T-helper 2 cell treated with Interferon-gamma antibody and Interleukin-4, amounts not matched to agents 5 μg/mL and 100 μg/mL, for 36 hours (primary cell): Measurements from ENCODE around the gene SOBP.

ENCODE experiments used
- DNase-seq: peaks from one replicate; pipeline ENCODE4 v3.0.0; 2021; ENCODE audit warnings: low spot score
- H3K27ac Mint-ChIP-seq: one replicate; pipeline ENCODE4 v1.8.0; 2021; ENCODE audit warnings: mild to moderate bottlenecking, mixed read lengths
- H3K27me3 Mint-ChIP-seq: one replicate; pipeline ENCODE4 v1.8.0; 2021; ENCODE audit warnings: low read depth, mixed read lengths
- H3K36me3 Mint-ChIP-seq: one replicate; pipeline ENCODE4 v1.8.0; 2021; ENCODE audit warnings: low read depth, mixed read lengths
- H3K4me1 Mint-ChIP-seq: one replicate; pipeline ENCODE4 v1.8.0; 2021; ENCODE audit warnings: low read depth, mixed read lengths
- H3K4me3 Mint-ChIP-seq: one replicate; pipeline ENCODE4 v1.8.0; 2022; ENCODE audit warnings: mild to moderate bottlenecking, moderate library complexity, mixed read lengths
- H3K9me3 Mint-ChIP-seq: one replicate; pipeline ENCODE4 v1.8.0; 2021; ENCODE audit warnings: mixed read lengths

SOBP gene

GRCh38 chr6:107683183-107683582 is 193.3 kb downstream of the SOBP start:
- H3K36me3 Mint-ChIP-seq = no peaks in the 10 kb centered on the region
- DNase-seq = no peak
- no peaks in the 10 kb centered on the region for H3K9me3 Mint-ChIP-seq
- H3K27ac Mint-ChIP-seq = no peak overlapping the region
- peaks cover 13% of the 10 kb centered on the region for H3K27me3 Mint-ChIP-seq
- H3K4me1 Mint-ChIP-seq = no peaks in the 10 kb centered on the region
- no peak overlapping the region for H3K4me3 Mint-ChIP-seq

- Mint-ChIP-seq H3K36me3 (no peaks in the 10 kb centered on the region), H3K4me3 (no peak overlapping the region), H3K4me1 (no peaks in the 10 kb centered on the region), H3K9me3 (no peaks in the 10 kb centered on the region), H3K27ac (no peak overlapping the region), H3K27me3 (peaks cover 7% of the 10 kb centered on the region)
- no peak for DNase-seq
Measured at GRCh38 chr6:107684996-107685395, 195.1 kb downstream of the SOBP start.

- Mint-ChIP-seq H3K27ac (no peak overlapping the region), H3K4me1 (no peaks in the 10 kb centered on the region), H3K4me3 (no peak overlapping the region), H3K9me3 (no peaks in the 10 kb centered on the region), H3K36me3 (no peaks in the 10 kb centered on the region), H3K27me3 (no peaks in the 10 kb centered on the region)
- no peak for DNase-seq
Measured at GRCh38 chr6:107689190-107689589, 199.3 kb downstream of the SOBP start.

- DNase-seq = no peak
- no peaks in the 10 kb centered on the region for H3K4me1 Mint-ChIP-seq
- H3K9me3 Mint-ChIP-seq = no peaks in the 10 kb centered on the region
- H3K36me3 Mint-ChIP-seq = no peaks in the 10 kb centered on the region
- no peak overlapping the region for H3K4me3 Mint-ChIP-seq
- H3K27ac Mint-ChIP-seq = no peak overlapping the region
- no peaks in the 10 kb centered on the region for H3K27me3 Mint-ChIP-seq
Measured at GRCh38 chr6:107689951-107690642, 200.2 kb downstream of the SOBP start.

GRCh38 chr6:107690643-107691061 is 200.7 kb downstream of the SOBP start:
- Mint-ChIP-seq H3K27ac (no peak overlapping the region), H3K27me3 (no peaks in the 10 kb centered on the region), H3K4me1 (no peaks in the 10 kb centered on the region), H3K36me3 (no peaks in the 10 kb centered on the region), H3K9me3 (no peaks in the 10 kb centered on the region), H3K4me3 (no peak overlapping the region)
- no peak for DNase-seq

DNA sequence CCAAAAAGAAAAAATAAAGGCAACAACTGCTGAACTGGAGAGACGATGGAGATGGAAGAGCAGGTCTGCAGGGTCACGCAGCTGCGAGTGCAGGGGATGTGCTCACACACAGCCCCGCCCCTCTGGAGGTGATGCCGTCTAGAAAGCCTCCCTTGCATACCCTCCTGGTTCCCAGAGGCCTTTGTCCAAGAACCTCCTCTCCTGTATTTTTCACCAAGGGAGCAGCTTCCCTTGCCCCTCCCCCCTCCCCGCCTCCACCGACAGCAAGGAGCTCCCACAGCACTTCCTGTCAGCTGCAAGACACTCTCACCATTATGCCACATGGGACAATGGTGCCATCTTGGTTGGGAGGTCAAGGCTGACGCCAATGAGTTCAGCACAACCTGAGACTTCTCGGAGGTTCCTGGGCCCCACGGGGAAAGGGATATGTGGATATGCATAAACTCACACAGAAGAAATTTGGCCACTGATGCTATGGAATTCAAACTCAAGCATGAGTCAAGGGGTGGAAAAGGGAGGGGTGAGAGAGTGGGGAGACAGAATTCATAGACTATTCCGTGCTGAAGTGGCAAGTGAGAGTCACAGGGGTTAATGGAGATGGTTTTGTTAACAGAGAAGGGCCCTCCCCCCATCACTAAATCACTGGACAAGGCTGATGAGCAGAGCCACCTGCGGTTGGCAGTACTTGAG is 201.3 kb downstream of the SOBP start:
- H3K9me3 Mint-ChIP-seq = no peaks in the 10 kb centered on the region

DNA sequence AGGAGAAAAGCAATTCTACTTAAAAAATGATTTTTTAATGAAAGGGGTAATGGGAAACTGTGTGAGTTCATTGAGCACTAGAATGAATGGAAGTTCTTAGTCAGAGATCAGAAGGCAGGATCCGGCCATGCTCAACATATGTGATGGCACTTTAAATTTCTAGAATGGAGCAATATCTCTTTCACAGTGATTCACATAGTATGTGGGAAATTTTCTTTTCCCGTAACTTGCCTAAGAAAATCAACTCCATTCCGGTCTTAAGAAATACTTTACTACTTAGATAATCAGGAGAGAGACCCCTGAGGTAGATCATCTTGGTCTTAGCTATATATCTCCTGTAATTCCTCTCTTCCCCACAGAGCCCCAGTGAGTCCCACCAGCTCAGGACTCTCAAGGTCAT is 202.4 kb downstream of the SOBP start:
- no peak for DNase-seq
- no peak overlapping the region for H3K27ac Mint-ChIP-seq

More for the DNA sequence above, 201.3 kb downstream of the SOBP start:
- H3K4me1 Mint-ChIP-seq = no peaks in the 10 kb centered on the region
- H3K36me3 Mint-ChIP-seq = no peaks in the 10 kb centered on the region
- H3K27me3 Mint-ChIP-seq = no peaks in the 10 kb centered on the region
- no peak for DNase-seq
- no peak overlapping the region for H3K4me3 Mint-ChIP-seq
- no peak overlapping the region for H3K27ac Mint-ChIP-seq

DNA sequence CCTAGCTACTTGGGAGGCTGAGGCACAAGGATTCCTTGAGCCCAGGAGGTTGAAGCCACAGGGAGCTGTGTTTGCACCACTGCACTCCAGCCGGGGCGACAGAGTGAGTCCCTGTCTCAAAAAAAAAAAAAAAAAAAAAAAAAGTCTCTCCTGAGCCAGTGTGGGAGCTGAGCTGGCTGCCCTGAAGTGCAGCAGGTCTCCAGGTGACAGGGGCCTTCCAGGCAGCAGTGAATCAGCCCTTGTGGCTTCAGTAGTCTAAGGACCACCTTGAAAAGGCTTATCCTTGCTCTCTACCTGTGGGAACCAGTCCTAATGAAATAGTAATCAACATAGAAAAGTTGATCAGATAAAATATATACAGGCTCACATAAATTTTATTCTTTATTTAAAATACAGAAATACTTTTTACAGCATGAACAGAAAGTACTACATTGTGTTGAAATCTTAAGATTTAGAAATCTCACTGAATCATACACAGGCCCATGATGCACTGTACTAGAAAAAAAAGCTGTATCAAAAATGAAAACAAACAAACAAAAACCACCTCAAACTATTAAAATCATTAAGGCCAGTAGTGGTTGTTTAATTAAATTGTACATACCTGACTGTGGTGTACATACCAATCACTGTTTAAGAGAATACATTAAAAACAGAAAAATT is 205.3 kb downstream of the SOBP start:
- Mint-ChIP-seq H3K9me3 (no peaks in the 10 kb centered on the region), H3K27ac (no peak overlapping the region), H3K4me1 (no peaks in the 10 kb centered on the region), H3K27me3 (peaks cover 13% of the 10 kb centered on the region), H3K4me3 (no peak overlapping the region), H3K36me3 (no peaks in the 10 kb centered on the region)
- DNase-seq = no peak

More for the DNA sequence above, 202.4 kb downstream of the SOBP start:
- peaks cover 5% of the 10 kb centered on the region for H3K27me3 Mint-ChIP-seq
- H3K4me3 Mint-ChIP-seq = no peak overlapping the region
- no peaks in the 10 kb centered on the region for H3K4me1 Mint-ChIP-seq
- H3K9me3 Mint-ChIP-seq = no peaks in the 10 kb centered on the region
- H3K36me3 Mint-ChIP-seq = no peaks in the 10 kb centered on the region

DNA sequence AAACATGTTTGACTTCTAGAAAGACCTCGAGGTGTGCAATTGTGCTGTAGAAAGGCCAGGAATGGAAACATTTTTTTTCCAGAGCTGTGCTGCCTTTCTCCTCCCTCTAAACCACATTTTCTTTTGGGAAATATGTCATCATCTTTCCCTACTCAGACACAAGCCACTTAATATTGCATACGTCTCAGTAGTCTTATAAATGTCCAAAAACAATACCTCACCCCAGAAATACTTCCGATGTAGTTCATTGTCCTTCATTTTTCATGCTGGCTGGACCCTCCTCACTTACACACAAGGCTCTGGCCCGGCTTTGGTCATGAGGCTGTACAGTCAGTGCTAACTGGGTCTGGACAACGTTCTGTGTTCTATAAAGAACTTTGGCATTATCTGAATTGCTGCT is 207.8 kb downstream of the SOBP start:
- Mint-ChIP-seq H3K4me3 (no peak overlapping the region), H3K27me3 (peaks cover 13% of the 10 kb centered on the region), H3K4me1 (no peaks in the 10 kb centered on the region), H3K9me3 (no peaks in the 10 kb centered on the region), H3K27ac (no peak overlapping the region), H3K36me3 (no peaks in the 10 kb centered on the region)
- no peak for DNase-seq

DNA sequence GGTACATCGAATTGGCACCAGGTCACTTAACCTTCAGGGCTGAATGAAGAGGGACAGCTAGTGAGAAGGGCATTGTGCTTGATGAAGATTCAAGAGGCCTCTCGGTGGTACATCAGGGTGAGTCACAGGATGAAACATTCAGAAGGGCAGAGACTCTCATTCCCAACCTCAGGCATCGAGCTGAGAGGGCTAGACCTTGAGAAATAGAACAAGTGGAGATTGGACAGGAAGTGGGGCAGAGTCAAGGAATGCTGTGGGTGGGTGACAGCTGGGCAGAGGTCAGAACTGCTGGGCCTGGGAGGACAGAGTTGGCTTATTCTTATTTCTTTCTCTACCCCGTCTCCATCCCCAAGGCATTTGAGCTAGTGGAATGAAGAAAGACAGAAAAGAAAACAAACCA is 208.2 kb downstream of the SOBP start:
- no peaks in the 10 kb centered on the region for H3K36me3 Mint-ChIP-seq
- H3K4me1 Mint-ChIP-seq = no peaks in the 10 kb centered on the region
- peaks cover 13% of the 10 kb centered on the region for H3K27me3 Mint-ChIP-seq
- no peak overlapping the region for H3K27ac Mint-ChIP-seq
- no peaks in the 10 kb centered on the region for H3K9me3 Mint-ChIP-seq
- H3K4me3 Mint-ChIP-seq = no peak overlapping the region
- DNase-seq = no peak

DNA sequence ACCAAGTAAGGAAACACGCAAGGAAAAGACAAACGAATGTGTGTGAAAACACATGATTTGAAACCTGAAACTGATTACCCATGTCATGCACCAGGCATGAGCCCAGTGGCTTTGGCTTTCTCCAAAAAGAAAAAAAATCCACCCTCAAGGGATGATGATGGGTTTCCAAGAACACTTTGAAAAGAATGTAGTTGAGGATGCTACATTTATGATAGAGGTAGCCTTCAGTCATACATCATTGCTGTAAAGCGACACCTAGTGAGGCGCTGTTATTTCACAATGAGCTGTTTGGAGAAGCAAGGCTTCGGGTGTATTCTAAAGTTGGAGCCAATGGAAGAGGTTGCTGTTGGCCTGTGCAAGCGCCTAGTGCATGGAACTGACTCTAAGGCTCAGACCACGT is 209.3 kb downstream of the SOBP start:
- Mint-ChIP-seq H3K9me3 (no peaks in the 10 kb centered on the region), H3K4me1 (peaks cover under 1% of the 10 kb centered on the region), H3K27me3 (peaks cover 13% of the 10 kb centered on the region), H3K27ac (no peak overlapping the region), H3K4me3 (no peak overlapping the region), H3K36me3 (no peaks in the 10 kb centered on the region)
- DNase-seq = no peak

DNA sequence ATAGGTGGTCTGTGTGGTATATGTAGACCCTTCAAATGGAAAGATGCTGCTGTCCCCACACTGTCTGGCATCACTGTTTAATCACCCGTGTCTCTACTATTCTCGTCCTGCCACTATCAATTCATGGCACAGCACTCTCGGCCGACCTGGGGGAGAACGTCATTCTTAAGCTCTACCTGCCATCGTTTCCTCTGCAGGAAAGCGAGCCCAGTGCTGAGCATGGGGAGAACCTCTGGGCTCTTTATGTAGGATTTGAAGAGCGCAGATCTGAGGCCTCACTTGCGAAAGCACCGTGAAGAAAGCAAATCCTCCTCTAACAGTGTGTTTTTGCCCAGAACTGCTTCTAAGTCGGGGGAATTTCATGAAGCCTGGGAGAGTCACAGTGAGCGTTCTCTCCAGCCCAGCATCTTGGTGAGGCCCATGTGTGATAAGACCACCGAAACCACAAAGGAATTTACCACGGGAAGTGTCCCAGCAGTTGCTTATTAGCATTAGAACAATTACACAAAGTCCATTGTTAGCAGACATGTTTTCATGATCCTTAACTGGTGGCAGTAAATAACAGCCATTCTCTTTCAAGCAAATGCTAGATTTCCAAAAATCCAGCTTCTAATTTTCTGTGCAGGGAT is 209.9 kb downstream of the SOBP start:
- no peak overlapping the region for H3K27ac Mint-ChIP-seq
- H3K36me3 Mint-ChIP-seq = peaks cover 3% of the 10 kb centered on the region
- H3K4me3 Mint-ChIP-seq = no peak overlapping the region
- peaks cover 4% of the 10 kb centered on the region for H3K4me1 Mint-ChIP-seq
- H3K9me3 Mint-ChIP-seq = no peaks in the 10 kb centered on the region
- DNase-seq = no peak
- H3K27me3 Mint-ChIP-seq = peaks cover 13% of the 10 kb centered on the region

GRCh38 chr6:107703606-107704005 is 213.7 kb downstream of the SOBP start:
- no peak overlapping the region for H3K27ac Mint-ChIP-seq
- no peak overlapping the region for H3K4me3 Mint-ChIP-seq
- H3K36me3 Mint-ChIP-seq = peaks cover 8% of the 10 kb centered on the region

More at GRCh38 chr6:107703606-107704005, 213.7 kb downstream of the SOBP start:
- no peaks in the 10 kb centered on the region for H3K9me3 Mint-ChIP-seq
- no peak for DNase-seq
- no peaks in the 10 kb centered on the region for H3K27me3 Mint-ChIP-seq
- peaks cover 4% of the 10 kb centered on the region for H3K4me1 Mint-ChIP-seq
